ENCODE measurements around the gene PDE4D.

DNA sequence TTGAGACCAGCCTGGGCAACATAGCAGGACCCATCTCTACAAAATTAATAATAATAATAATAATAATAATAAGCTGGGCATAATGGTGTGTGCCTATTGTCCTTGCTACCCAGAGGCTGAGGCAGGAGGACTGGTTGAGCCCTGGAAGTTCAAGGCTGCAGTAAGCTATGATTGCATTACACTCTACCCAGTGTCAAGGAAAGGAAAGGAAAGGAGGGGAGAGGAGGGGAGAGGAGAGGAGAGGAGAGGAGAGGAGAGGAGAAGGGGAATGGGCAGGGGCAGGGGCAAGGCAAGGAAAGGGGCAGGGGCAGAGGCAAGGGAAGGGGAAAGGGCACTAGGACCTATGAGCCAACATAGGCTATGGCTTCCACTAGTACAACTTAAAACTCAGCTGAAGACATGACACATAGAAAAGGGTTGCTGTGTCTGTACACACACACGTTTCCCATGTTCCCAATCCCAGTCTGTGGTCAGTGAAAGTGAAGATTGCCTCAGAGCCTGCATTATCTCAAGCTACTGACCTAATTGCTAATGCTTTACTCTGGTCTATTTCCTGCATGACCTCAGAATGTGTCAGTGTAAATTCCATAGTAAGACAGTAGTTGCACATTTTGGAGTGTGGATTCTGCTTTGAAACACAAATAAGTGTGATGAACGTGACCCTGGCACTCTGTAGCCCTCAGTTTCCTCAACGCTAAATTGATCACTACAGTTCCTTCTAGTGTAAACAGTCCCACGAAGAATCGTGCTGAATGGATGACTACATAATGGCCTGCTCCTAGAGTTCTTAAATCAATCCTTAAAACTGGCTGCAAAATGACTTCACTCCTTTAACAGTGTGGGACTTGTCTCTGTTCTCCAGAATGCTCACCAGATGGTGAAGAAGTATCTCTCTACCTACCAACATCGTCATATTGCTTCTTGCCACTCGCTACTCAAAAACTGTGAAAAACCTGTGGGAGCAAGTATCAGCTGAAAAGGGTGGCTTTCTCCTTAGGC, 813.6 kb downstream of the PDE4D start:
- no peak for TF ChIP-seq EZH2 (IDR thresholded peaks at IDR 0.05; ENCODE audit: insufficient read depth, poor library complexity, severe bottlenecking)
- TF ChIP-seq EZH2phosphoT487 (IDR thresholded peaks at IDR 0.05; ENCODE audit: insufficient read depth, low read depth), result peak; percentile 94

Measured in GM23248 (cell line).